B cell (primary cell): ENCODE data around the gene TMEM114.
"Not testable (repeated sequence)": the region's sequence is repeated elsewhere in the genome, so short reads cannot be mapped to it uniquely, and the experiment has no call there.

Experiments
- CTCF ChIP-seq: fragments of 200-600 bp; IDR thresholded peaks from one replicate; pipeline ENCODE4 v1.8.0; 2022; ENCODE audit warnings: antibody characterized with exemption, mild to moderate bottlenecking
- EZH2 ChIP-seq: IDR thresholded peaks from 2 replicates; pipeline ENCODE4 v1.6.1; 2012; ENCODE audit warnings: borderline replicate concordance, low read depth, mild to moderate bottlenecking, moderate library complexity, low read length; ENCODE audit not compliant: insufficient read depth, poor library complexity, severe bottlenecking

- peak; percentile 17 for TF ChIP-seq CTCF
- TF ChIP-seq EZH2: not testable (repeated sequence)
Measured at GRCh38 chr16:8563944-8564540, 26.3 kb downstream of the TMEM114 start.
